H1 (cell line): ENCODE measurements around the gene UGGT2.

Experiments
- CEBPB ChIP-seq: IDR thresholded peaks from 2 replicates; pipeline ENCODE4 v1.6.1; 2012; ENCODE audit warnings: low read depth, low read length
- CTCF ChIP-seq, 3 experiments: IDR thresholded peaks; 1 replicate in 2 of 3; 2 replicates in 1 of 3; pipeline versions ENCODE4 v1.5.1 to v1.6.1; 2011; ENCODE audit warnings: low read length in 3 of 3, mild to moderate bottlenecking in 3 of 3, inconsistent platforms in 2 of 3, low read depth in 1 of 3, moderate library complexity in 1 of 3; ENCODE audit not compliant: insufficient read depth in 1 of 3; ENCODE audit errors: control extremely low read depth in 1 of 3
- EZH2 ChIP-seq: fragments of 200-600 bp; sonication (generic); IDR thresholded peaks from 2 replicates; pipeline ENCODE4 v1.7.1; 2012; ENCODE audit warnings: low read depth, mild to moderate bottlenecking, moderate library complexity, low read length, inconsistent platforms; ENCODE audit not compliant: severe bottlenecking
- GTF2F1 ChIP-seq: IDR thresholded peaks from 2 replicates; pipeline ENCODE4 v1.6.1; 2012; ENCODE audit warnings: low read depth, low read length, improper control_type of control experiment, borderline replicate concordance
- KDM1A ChIP-seq: fragments of 200-600, 300-600 bp; sonication (generic); IDR thresholded peaks from 2 replicates; pipeline ENCODE4 v1.7.1; 2016; ENCODE audit warnings: mild to moderate bottlenecking, low read length, borderline replicate concordance
- POLR2A ChIP-seq, 2 experiments: IDR thresholded peaks; 1 replicate in 1 of 2; 2 replicates in 1 of 2; pipeline ENCODE4 v1.6.1; 2011; ENCODE audit warnings: low read depth in 2 of 2, low read length in 2 of 2, mild to moderate bottlenecking in 2 of 2; ENCODE audit errors: control extremely low read depth in 1 of 2
- RAD21 ChIP-seq, 2 experiments: IDR thresholded peaks in 1 of 2; conservative IDR thresholded peaks in 1 of 2; 2 replicates each; pipeline ENCODE4 v1.6.1; 2011; ENCODE audit warnings: low read depth in 2 of 2, low read length in 2 of 2, improper control_type of control experiment in 1 of 2, inconsistent platforms in 1 of 2, mild to moderate bottlenecking in 1 of 2, moderate library complexity in 1 of 2
- RFX5 ChIP-seq: IDR thresholded peaks from 2 replicates; pipeline ENCODE4 v1.6.1; 2011; ENCODE audit warnings: low read depth, low read length, improper control_type of control experiment, borderline replicate concordance
- SIX5 ChIP-seq: IDR thresholded peaks from 2 replicates; pipeline ENCODE4 v1.6.1; 2011; ENCODE audit warnings: mild to moderate bottlenecking, low read depth, low read length
- SP2 ChIP-seq: IDR thresholded peaks from 2 replicates; pipeline ENCODE4 v1.6.1; 2012; ENCODE audit warnings: mild to moderate bottlenecking, low read length, inconsistent platforms

GRCh38 chr13:96033220-96034015 lies 19.8 kb downstream of the UGGT2 start:
- TF ChIP-seq CTCF (IDR thresholded peaks at IDR 0.05; ENCODE audit: control extremely low read depth in 1 of 3, insufficient read depth in 1 of 3, low read depth in 1 of 3, low read length in 3 of 3) (no peak), EZH2 (no peak), SP2 (no peak), POLR2A (IDR thresholded peaks at IDR 0.05; ENCODE audit: control extremely low read depth in 1 of 2, low read depth in 2 of 2, low read length in 2 of 2) (no peak), RFX5 (no peak), GTF2F1 (no peak), RAD21 (IDR thresholded peaks at IDR 0.05 in 1 of 2, conservative IDR thresholded peaks at IDR 0.05 in 1 of 2; ENCODE audit: low read depth in 2 of 2, low read length in 2 of 2) (no peak), SIX5 (no peak), CEBPB (no peak), KDM1A (no peak)
